KMS-11 (cell line): ENCODE data around the gene PPRC1.

Experiments
- H2AFZ ChIP-seq: fragments of 200-600 bp; sonication (generic); 2 replicates; pipeline ENCODE4 v1.6.1; 2016; ENCODE audit warnings: antibody characterized with exemption, mixed run types, low read depth
- H3K27ac ChIP-seq: fragments of 200-600 bp; sonication (generic); 2 replicates; pipeline ENCODE4 v1.6.1; 2016; ENCODE audit warnings: mild to moderate bottlenecking, mixed run types
- H3K27me3 ChIP-seq: fragments of 200-600 bp; sonication (generic); 2 replicates; pipeline ENCODE4 v1.6.1; 2017; ENCODE audit warnings: mild to moderate bottlenecking, low read depth, mixed run types, moderate library complexity; ENCODE audit not compliant: insufficient read depth
- H3K36me3 ChIP-seq: fragments of 200-600 bp; sonication (generic); 2 replicates; pipeline ENCODE4 v1.6.1; 2017; ENCODE audit warnings: mild to moderate bottlenecking, mixed run types; ENCODE audit not compliant: insufficient read depth
- H3K4me1 ChIP-seq: fragments of 200-600 bp; sonication (generic); 2 replicates; pipeline ENCODE4 v1.6.1; 2016; ENCODE audit warnings: mild to moderate bottlenecking, low read depth, mixed run types; ENCODE audit not compliant: poor library complexity, severe bottlenecking
- H3K4me2 ChIP-seq: fragments of 200-600 bp; sonication (generic); 2 replicates; pipeline ENCODE4 v1.7.0; 2016; ENCODE audit warnings: mild to moderate bottlenecking, mixed run types
- H3K4me3 ChIP-seq: fragments of 200-600 bp; sonication (generic); IDR thresholded peaks from 2 replicates; pipeline ENCODE4 v1.6.1; 2017; ENCODE audit warnings: low read depth, low read length, mixed read lengths; ENCODE audit not compliant: insufficient read depth
- H3K79me2 ChIP-seq: fragments of 200-600 bp; sonication (generic); 2 replicates; pipeline ENCODE4 v1.6.1; 2016; ENCODE audit warnings: low read depth, mixed run types; ENCODE audit not compliant: insufficient read depth
- H3K9ac ChIP-seq: fragments of 200-600 bp; sonication (generic); 2 replicates; pipeline ENCODE4 v1.6.1; 2016; ENCODE audit warnings: mild to moderate bottlenecking, mixed run types
- H4K20me1 ChIP-seq: fragments of 200-600 bp; sonication (generic); 2 replicates; pipeline ENCODE4 v1.6.1; 2016; ENCODE audit warnings: mild to moderate bottlenecking, mixed run types; ENCODE audit not compliant: insufficient read depth
- CTCF ChIP-seq: fragments of 200-600 bp; sonication (generic); conservative IDR thresholded peaks from 2 replicates; pipeline ENCODE4 v1.6.1; 2017; ENCODE audit warnings: low read depth, mild to moderate bottlenecking, antibody characterized with exemption, low read length, moderate library complexity, mixed read lengths

The PPRC1 gene

GRCh38 chr10:102148275-102148674, 15.4 kb downstream of the PPRC1 start:
- no peak for TF ChIP-seq CTCF
- Histone ChIP-seq H3K4me1 (peaks cover 23% of the 10 kb centered on the region), H3K4me2 (no peak overlapping the region), H3K36me3 (peaks cover 17% of the 10 kb centered on the region; the same call in 1 of the 2 replicates), H3K79me2 (peaks cover 15% of the 10 kb centered on the region), H3K4me3 (no peak overlapping the region), H2AFZ (no peak overlapping the region), H3K27me3 (no peaks in the 10 kb centered on the region), H3K27ac (no peak overlapping the region), H4K20me1 (no peaks in the 10 kb centered on the region), H3K9ac (no peak overlapping the region)

GRCh38 chr10:102150970-102151773, 18.3 kb downstream of the PPRC1 start:
- Histone ChIP-seq H3K4me3 (no peak overlapping the region), H3K36me3 (peaks cover 23% of the 10 kb centered on the region; the same call in 1 of the 2 replicates), H3K4me2 (peak overlapping the region; percentile 56), H3K27me3 (no peaks in the 10 kb centered on the region), H3K79me2 (peaks cover 40% of the 10 kb centered on the region), H3K9ac (peak overlapping the region; percentile 100; the same call in 1 of the 2 replicates), H3K27ac (peak overlapping the region; percentile 99), H3K4me1 (peaks cover 47% of the 10 kb centered on the region), H4K20me1 (peaks cover 10% of the 10 kb centered on the region), H2AFZ (no peak overlapping the region)
- no peak for TF ChIP-seq CTCF

- peaks cover 54% of the 10 kb centered on the region for H3K4me1 ChIP-seq
- peaks cover 28% of the 10 kb centered on the region; the same call in 1 of the 2 replicates for H3K36me3 ChIP-seq
- no peaks in the 10 kb centered on the region for H3K27me3 ChIP-seq
- no peak within 1 kb of the TSS for H3K4me3 ChIP-seq
- H3K9ac ChIP-seq: peak within 1 kb of the TSS; percentile 100
- H3K4me2 ChIP-seq: peak within 1 kb of the TSS; percentile 63
- H3K79me2 ChIP-seq: peaks cover 48% of the 10 kb centered on the region
- peaks cover 18% of the 10 kb centered on the region for H4K20me1 ChIP-seq
- peak within 1 kb of the TSS; percentile 99 for H3K27ac ChIP-seq
- TF ChIP-seq CTCF: no peak
- H2AFZ ChIP-seq: no peak within 1 kb of the TSS
These were observed 19.1 kb downstream of the PPRC1 start, which contains the start of gene NOLC1 for GRCh38 chr10:102151774-102152544. Gene NOLC1 (plus strand): TSS chr10:102152389. CDS start chr10:102152411, 22 bp downstream.

GRCh38 chr10:102152545-102152890, 19.7 kb downstream of the PPRC1 start:
- H3K9ac ChIP-seq: peak overlapping the region; percentile 100
- H3K27me3 ChIP-seq: no peaks in the 10 kb centered on the region
- H3K79me2 ChIP-seq: peaks cover 54% of the 10 kb centered on the region
- H3K27ac ChIP-seq: peak overlapping the region; percentile 99
- no peak for TF ChIP-seq CTCF
- peaks cover 31% of the 10 kb centered on the region; the same call in 1 of the 2 replicates for H3K36me3 ChIP-seq
- H3K4me3 ChIP-seq: no peak overlapping the region
- peaks cover 23% of the 10 kb centered on the region for H4K20me1 ChIP-seq
- no peak overlapping the region for H2AFZ ChIP-seq
- peaks cover 54% of the 10 kb centered on the region for H3K4me1 ChIP-seq
- H3K4me2 ChIP-seq: peak overlapping the region; percentile 63
